NCI-H2171 (cell line): ENCODE measurements around the gene EPB41L3.
"Not testable (repeated sequence)": the region's sequence is repeated elsewhere in the genome, so short reads cannot be mapped to it uniquely, and the experiment has no call there.

Experiments
- DNase-seq: peaks from one replicate; lab custom pipeline; 2025; lab: John Stamatoyannopoulos, UW

The EPB41L3 gene

DNA sequence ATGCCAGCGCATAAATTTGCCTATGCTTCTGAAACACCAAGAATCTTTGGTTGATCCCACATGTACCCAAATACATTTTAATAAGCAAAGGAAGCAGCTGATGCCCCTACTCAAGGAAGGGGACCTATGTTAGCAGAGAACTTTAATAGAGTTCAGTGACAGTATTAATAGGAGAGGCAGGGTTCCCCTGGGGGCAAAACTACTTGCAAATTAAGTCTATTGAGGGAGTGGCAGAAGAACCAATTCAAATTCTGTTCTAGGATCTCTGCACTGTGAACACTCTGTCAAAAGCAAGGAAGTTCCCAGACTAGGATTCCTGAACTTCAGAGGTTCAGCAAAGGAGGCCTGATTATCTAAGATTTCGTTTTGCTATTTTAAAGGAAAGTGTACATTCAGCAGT, 47.5 kb downstream of the EPB41L3 start:
- DNase-seq, result no peak

DNA sequence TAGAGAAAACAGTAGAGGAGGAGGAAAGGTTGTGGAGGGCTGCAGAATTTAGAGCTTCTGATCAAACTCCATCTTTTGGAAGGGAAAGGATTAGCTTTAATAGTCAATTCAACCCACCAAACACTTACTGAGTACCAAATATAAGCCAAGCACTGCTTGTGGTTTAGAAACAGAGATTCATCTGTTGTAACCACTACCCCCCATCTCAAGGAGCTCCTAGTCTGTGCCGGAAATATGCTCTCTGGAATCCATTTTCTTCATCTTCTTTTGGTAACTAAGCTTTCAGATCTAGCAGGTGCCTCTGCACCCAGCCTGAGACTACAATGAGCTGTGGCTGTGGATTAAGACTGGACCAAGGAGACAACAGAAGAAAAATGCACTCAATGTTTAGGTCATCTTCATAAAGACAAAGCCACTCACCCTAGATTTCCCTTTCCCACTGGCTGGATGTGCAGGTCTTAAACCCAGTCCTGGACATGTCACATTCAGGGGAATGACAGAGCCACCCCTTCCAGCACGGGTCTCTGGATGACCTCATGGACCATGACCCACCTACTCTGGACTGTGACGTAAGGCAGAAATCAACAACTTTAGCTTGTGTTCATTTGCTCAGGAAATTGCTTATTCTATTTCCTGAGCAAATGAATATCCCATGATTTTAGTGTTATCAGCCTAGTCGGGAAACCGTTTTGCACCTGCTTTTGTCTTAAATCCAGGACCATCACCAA, 52.9 kb downstream of the EPB41L3 start:
- DNase-seq, result no peak

DNA sequence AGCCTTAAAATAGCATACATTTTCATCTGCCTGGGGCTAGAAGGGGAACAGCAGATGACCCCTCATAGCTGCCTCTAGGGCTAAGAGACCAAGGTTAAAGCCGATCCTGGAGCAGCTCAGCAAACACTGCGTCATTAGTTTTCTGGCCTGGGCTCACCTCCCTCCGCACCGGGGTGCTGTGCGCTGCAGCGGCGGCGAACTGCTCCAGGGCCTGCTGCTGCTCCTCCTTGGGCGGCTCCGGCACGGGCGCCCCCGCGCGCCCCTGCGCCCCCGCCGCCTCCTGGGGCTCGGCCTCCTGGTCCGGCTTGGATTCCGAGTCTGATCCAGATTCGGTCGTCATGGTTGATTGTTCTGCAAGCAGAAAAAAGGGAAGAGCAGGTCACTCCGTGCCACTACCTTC, 55.0 kb downstream of the EPB41L3 start:
- no peak for DNase-seq

DNA sequence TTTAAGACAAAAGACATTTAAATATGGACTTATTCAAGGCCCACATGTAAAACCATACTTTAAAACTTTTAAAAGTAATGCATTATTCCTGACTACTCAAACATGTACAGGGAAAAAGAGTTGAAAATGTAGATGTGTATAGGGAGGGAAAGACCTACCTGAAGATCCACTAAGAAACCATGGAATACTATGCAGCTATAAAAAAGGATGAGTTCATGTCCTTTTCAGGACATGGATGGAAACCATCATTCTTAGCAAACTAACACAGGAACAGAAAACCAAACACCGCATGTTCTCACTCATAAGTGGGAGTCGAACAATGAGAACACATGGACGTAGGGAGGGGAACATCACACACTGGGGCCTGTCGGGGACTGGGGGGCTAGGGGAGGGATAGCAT, 55.8 kb downstream of the EPB41L3 start:
- DNase-seq, result not testable (repeated sequence)

DNA sequence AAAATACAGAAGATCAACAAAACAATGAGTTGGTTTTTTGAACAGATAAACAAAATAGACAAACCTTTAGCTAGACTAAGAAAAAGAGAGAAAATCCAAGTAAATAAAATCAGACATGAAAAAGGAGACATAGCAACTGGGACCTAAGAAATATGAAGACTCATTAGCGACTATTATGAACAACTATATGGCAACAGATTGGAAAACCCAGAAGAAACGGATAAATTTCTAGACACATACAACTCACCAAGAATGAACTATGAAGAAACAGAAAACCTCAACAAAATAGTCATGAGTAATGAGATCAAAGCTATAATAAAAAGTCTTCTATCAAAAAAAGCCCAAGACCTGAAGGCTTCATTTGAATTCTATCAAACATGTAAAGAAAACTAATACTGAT, 59.3 kb downstream of the EPB41L3 start:
- DNase-seq, result no peak

DNA sequence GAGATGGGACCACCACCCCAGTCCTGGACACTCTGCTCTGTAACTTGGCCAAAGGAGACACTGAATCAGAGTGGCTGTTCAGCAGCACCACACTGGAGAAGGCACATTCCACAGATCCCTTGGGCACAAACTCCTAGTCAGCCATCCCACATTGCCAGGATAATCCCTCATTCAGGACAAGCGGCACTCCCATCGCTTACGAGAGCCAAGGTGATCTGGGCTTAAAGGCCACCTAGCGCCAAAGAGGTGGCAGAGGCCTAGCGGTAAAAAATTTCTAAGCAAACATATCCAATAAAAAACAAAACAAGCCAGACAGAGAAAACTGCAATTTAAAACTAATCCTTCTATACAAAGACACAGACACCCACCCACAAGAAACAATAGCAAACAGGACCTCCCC, 62.2 kb downstream of the EPB41L3 start:
- no peak for DNase-seq

DNA sequence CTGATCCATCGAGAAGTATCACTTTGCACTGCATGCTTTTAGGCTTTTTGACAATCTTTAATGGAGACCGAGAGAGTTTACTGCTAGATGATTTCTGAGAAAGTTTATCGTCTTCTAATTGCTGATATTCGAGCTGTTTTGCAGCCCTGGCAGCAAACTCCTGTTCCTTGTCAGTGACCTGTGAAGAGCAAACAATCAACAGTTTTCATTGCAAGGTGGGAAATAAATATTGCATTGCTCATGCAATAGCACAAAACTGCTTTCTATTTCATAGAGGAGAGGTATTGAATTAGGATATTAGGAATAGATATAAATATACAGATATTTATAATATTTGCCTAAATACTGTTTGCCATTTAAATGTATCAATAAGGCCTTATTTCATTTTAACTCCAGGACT, 65.5 kb downstream of the EPB41L3 start:
- DNase-seq, result no peak

DNA sequence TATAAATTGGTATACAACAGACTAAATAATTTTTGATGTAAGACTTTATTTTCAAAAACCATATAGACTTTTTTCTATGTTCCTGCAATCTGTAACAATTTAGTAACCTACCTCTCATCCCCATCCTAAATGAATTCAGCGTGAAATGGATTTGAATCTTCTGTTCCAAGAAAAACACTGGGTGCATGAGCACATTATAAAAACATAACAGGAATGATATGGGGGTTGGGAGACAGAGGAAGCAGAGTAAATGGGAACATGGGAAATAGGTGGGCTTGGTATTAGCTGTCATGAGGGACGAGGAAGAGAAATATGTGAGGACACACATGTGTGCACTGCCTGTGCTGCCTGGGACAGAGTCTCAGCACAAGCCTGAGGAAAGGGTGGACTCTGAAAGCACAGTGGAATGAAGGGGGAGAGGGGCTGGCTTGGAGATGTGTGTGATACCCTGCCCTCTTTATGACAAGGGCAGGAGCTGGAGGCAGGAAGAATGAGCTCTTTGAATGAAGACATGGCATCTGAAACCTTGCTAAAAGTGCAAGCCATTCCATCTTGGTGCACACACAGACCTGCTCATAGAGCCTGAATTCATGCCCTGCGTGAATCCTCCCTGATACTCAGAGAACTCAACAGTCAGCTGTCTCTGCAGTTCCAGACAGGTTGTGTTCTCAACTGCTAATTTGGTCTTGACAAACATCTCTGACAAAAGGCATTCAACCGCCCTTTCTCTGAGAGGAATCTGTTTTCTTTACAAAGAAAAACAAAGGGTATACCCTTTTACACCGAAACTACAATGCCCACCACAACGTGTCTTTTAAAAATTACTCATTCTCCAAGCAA, 66.6 kb downstream of the EPB41L3 start:
- DNase-seq, result no peak

DNA sequence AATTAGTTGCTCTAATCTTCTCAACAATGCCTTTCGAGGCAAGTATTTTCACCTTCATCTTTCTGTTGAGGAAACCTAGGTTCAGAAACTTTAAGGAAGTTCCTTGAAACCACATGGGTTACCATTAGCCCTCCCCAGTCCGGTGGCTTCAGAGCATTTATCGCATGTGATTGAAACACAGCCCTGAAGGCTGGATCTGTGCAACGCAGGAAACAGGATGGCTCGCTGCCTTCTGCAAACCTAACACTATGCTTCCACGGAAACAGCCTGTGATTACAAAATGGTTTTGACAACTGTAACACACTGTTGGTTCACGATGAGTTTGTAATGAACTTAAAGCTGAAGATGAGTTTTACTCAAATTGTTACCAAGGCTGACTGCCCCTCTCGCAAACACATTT, 68.5 kb downstream of the EPB41L3 start:
- DNase-seq, result no peak

DNA sequence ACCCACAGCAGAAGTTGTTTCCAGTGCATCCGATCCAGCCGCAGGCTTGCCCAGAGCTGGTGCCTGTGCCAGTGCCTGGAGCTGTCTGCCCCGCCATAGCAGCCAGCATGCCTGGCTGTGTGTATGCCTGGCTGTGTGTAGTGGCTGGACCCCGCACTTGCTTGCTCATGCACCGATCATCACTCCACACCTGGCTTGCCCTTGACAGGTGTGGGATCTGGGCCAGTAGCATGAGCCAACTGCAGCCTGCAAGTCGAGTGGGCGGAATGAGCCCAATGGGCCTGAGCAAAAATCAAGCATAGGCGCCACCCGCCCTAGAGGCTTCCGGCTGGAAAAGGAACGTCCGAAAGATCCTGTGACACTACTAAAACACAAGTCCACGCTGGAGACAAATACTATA, 74.5 kb downstream of the EPB41L3 start:
- no peak for DNase-seq

DNA sequence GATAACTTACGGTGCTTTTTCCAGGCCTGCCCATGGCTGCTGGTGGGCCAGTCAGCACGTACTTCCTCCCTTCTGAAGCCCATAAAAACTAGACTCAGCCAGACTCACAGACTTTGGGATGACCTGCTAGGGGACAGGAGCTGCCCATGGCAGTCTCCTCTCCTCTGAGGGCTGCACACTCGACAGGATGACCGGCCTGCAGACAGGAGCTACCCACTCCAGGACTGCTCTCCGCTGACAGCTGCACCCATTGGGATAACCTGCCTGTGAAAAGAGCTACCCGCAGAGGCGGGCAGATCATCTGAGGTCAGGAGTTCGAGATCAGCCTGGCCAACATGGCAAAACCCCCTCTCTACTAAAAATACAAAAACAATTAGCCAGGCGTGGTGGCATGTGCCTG, 75.4 kb downstream of the EPB41L3 start:
- DNase-seq, result no peak

DNA sequence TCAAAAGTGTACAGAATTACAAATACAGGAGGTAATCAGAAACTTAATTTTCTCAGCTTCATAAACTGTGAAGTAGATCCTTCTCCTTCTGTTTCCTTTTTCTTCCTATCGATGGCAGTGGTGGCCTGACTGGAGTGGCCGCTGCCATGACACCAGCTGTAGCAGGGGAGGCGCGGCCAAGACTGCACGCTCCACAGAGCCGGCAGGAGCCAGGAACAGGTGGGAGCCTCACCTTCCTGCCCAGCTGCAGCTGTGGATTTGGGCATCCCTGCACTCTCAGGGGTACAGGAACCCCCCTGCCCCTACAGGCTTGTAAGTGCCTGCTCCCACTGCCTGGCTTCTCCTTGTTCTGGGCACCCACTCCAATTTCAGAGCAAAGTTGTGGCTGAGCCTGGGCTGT, 76.1 kb downstream of the EPB41L3 start:
- no peak for DNase-seq

DNA sequence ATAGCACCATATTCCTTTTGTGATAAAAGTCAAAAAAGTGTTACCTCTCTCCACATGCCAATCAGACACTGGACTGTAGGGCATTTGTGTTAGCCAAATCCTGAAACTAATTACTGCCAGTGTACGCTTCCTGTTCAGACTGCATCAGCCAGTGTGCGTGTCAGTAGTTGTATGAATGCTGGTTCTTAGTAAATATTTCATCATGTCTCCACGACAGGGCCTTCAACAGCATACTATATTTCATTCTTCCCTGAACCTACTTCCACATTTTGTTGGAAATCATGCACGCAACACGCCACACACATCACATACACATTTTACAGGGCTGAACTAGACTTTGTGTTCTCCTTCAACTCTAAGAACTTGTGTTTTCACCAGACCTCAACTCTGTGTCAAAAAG, 77.5 kb downstream of the EPB41L3 start:
- no peak for DNase-seq

DNA sequence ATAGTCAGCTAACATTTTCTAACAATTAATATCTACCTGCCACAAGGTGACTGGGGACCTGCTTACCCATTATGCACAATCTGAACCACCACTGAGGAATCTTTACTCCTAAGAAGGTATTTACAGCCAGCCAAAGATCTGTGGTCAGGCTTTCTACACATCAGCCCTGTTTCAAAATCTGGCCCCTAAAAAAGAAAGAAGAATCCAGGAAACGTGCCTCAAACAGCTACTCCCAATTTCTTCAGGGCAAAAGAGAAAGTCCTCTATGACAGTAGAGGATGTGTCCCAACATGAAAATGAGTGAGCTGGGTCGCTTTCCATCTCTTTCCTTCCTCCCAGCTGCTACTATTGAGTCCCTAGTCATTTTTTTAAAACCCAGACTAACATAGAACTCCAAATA, 79.5 kb downstream of the EPB41L3 start:
- no peak for DNase-seq

DNA sequence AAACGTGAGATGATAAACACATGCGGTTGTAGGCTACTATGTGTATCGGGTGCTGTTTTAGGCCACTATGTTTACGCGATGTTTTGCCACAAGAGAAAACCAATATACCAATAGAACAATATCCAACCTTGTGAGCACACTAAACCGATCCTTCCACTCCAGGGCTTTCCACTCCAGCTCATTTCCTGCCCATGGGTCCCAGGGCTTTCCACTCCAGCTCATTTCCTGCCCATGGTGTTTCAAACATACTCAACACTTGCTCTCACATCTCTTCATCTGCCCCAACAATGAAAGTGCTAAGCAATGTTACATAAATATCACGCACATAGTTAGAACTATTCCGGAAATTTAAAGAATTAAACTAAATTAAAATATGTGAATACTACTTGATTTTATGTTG, 80.0 kb downstream of the EPB41L3 start:
- no peak for DNase-seq

DNA sequence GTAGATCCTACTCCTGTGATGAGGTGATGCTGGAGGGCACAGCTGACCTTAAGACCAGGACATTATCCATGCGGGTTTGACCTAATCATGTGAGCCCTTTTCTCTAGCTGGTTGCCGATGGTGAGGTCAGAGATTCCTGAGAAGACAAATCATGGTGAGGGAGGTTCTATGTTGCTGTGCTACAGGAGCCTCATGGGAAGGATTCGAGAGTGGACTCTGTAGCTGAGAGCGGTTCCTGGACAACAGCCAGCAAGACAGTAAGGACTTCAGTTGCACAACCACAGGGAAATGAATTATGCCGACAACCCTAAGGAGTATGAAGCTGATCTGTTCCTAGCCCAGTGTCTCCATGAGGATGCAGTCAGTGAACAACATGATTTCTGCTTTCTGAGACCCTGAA, 80.4 kb downstream of the EPB41L3 start:
- no peak for DNase-seq

DNA sequence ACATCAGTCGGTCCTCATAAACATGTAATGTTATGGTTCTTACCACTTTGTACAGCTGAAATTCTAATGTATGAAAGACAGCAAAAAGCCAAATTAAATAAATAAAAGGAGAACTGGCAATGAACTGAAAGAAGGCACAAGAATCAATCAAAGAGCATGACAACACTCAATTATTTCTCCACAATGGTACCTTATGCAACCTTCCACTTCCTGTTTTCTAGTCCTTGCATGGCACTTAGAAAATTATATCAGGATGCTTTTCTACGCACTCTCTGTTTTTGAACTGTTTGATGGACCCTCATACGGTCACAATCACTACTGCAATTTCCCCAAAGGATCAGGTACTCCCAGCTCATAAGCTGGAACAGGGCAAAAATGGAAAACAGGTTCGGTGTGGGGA, 81.6 kb downstream of the EPB41L3 start:
- DNase-seq, result no peak

DNA sequence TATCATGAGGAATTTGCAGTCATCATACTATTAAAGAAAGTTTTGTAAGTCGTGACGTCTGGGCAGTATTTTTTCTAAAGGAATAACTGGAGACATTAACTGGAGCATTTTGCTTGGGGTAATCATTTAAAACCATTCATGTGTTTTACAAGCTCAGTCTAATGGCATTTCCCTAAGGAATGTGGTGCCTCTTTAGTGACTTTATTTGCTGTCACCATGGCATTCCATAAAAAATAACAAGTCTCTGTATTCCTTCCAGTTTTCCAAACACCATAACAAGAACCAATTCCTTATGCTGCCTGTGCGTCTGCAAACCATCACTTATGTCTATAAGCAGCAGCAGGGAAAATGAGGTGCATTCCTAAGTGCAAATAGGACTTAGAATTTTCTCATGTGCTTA, 82.8 kb downstream of the EPB41L3 start:
- no peak for DNase-seq

DNA sequence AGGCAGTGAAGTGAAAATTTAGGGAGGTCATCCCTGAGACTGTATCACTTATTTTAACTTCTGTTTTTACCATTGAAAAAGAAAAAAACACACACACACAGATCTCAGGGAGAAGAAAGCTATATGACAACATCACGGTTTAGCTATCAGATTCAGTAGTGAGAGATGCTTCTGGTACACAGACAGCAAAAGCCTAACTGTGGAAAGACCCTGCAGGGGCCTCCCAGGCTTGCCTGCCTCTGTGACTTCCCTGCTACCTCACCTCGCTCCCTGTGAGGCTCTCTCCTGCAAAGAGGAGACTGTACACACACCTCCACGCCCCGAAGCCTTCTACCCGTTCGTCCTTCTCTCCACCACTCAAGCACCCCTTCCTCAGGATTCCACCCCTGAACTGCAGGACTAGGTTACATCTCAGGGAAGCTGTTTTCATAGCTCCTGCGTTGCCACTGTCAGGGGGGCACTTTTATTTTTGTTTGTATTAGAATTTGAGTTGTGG, 86.3 kb downstream of the EPB41L3 start:
- DNase-seq, result no peak

DNA sequence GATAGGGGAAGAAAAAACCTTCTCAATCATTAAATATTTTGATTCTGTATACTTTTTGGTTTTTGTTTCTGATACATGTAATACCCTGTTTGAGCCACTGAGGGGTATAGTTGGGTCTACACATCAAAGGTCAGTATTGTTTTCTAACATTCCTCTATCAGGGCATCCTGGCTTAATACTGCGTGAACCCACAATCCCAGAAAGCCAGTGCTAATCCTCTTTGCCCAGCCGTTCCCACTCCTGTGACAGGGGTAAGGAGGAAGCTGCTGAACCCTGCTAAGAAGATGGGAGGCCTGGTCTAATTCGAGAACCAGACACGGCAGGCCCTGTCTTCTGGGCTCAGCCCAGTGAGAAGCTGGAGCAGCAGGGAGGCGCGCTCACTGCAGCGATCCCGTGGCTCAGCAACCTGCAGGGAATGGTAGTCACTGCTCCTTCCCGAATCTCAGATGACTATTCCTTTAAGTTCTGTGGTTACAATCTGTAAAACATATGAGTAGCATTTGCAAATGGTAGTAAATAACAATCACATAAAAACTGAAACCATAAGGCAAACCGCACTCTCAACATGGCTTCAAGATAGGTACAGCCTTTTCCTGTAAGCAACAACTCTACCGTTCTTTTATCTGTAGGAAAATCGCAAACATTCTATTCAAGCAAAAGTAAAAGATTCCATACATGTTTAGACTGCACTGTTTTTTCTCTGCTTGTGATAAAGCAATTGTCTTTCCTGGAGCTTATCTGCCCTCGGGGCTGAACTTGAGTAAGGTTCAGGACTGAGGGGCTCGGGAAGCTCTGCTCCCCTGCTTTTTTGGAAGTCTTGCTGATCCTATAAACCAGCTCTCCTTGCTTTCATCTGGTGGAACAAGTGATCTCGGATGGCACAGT, 87.0 kb downstream of the EPB41L3 start:
- DNase-seq, result no peak

DNA sequence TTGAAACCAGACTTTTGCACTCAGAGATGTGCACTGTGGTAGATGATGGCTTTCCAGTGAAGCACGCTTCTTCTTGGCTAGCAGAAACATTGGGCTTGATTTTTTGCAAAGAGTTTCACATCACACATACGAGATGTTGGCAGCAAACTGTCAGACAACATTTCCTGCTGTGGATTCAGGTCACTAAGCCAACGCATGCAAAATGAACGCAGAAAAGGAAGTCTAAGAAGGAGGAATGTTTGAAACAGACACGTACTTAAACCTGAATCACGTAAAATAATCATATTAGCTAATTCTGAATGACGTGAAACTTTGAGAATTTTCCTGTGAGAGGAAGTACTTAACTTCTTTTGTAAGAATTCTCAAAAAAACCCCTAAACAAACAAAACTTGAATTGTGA, 88.1 kb downstream of the EPB41L3 start:
- no peak for DNase-seq

DNA sequence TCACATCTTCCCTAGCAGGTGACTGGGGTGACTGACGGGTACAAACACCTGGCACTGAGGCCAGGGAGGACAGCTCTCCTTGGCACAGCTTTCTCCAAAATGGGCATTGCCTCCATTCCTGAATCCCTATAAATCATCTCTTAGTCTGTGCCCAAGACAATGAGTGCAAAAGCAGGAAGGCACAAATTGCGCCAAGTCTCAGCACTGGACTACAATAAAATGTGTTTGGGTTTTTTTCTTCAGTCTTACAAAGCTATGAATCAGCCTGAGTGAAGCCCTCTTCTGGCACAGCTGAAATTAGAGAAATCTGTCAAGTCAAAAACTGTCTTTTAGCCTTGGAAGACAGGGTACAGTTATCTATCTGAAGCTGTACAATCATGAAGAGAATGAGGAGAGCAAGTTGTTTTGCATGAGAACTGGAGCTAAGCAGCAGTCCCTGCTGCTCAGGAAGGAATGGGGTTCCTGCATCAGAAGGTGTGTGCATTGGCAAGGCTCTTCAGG, 90.8 kb downstream of the EPB41L3 start:
- no peak for DNase-seq
